Measurements from ENCODE around the gene RABGAP1L.

DNA sequence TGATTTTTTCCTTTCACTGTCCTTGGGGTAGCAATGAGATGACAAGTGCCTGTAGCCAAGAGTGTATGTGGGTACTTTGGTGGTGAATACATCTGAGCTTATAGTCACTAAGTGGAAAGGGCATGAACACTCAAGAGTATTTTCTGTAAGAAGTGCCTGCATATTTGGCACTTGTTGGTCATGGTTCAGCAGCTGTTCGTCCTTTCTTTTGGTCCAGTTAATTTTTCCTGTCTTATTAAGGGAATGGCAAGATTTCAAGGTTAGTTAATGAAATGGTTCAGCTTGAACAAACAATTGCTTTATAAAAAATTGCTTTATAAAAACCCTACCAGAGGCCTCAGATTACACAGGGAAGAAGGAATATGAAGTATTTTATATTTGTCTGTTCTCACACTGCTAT is 239.9 kb downstream of the RABGAP1L start:
- TF ChIP-seq CTCF (IDR thresholded peaks at IDR 0.05; ENCODE audit: control extremely low read depth in 1 of 3, insufficient read depth in 1 of 3, low read depth in 1 of 3, low read length in 3 of 3): no peak
- no peak for TF ChIP-seq SP1 (IDR thresholded peaks at IDR 0.05; ENCODE audit: low read depth, low read length)
- TF ChIP-seq CHD2 (IDR thresholded peaks at IDR 0.05; ENCODE audit: low read length): no peak
- TF ChIP-seq EZH2 (IDR thresholded peaks at IDR 0.05; ENCODE audit: low read depth, low read length, severe bottlenecking): no peak
- no peak for TF ChIP-seq POLR2AphosphoS5 (IDR thresholded peaks at IDR 0.05; ENCODE audit: low read depth, low read length)
- TF ChIP-seq TCF12 (IDR thresholded peaks at IDR 0.05; ENCODE audit: low read depth, low read length): no peak
- TF ChIP-seq JUN (IDR thresholded peaks at IDR 0.05; ENCODE audit: low read depth, low read length): no peak
- TF ChIP-seq SIN3A (conservative IDR thresholded peaks at IDR 0.05 in 1 of 2, IDR thresholded peaks at IDR 0.05 in 1 of 2; ENCODE audit: low read depth in 1 of 2, low read length in 2 of 2): no peak
- TF ChIP-seq RAD21 (IDR thresholded peaks at IDR 0.05 in 1 of 2, conservative IDR thresholded peaks at IDR 0.05 in 1 of 2; ENCODE audit: low read depth in 2 of 2, low read length in 2 of 2): no peak
- TF ChIP-seq POLR2A (IDR thresholded peaks at IDR 0.05; ENCODE audit: control extremely low read depth in 1 of 2, low read depth in 2 of 2, low read length in 2 of 2): no peak

All from H1 (cell line).